HFF-Myc (cell line): ENCODE measurements around the gene LRIG1.

ENCODE experiments used
- DNase-seq: peaks from one replicate; pipeline ENCODE4 v3.0.0-alpha.2; 2011; ENCODE audit warnings: low read depth; ENCODE audit errors: extremely low read depth
- H3K4me3 ChIP-seq: replicated peaks from 2 replicates; pipeline ENCODE4 v1.5.1; 2011; ENCODE audit warnings: low read depth, mild to moderate bottlenecking, control low read depth, low read length
- CTCF ChIP-seq: IDR thresholded peaks from 2 replicates; pipeline ENCODE4 v1.5.1; 2012; ENCODE audit warnings: mild to moderate bottlenecking, low read depth, low read length, control low read depth; ENCODE audit errors: missing control alignments

The LRIG1 gene

GRCh38 chr3:66500576-66501482 lies at the start of gene LRIG1:
LRIG1 (minus strand) TSS chr3:66501022; CDS start chr3:66500407, 615 bp downstream.
- peak; percentile 85 for DNase-seq
- H3K4me3 ChIP-seq, result peak within 1 kb of the TSS; percentile 78
- TF ChIP-seq CTCF, result no peak

GRCh38 chr3:66544619-66545429 lies 44.0 kb upstream of the LRIG1 start:
- TF ChIP-seq CTCF, result no peak
- H3K4me3 ChIP-seq, result no peak overlapping the region
- no peak for DNase-seq

GRCh38 chr3:66542153-66542552 lies 41.3 kb upstream of the LRIG1 start:
- no peak for TF ChIP-seq CTCF
- H3K4me3 ChIP-seq, result no peak overlapping the region
- no peak for DNase-seq

- H3K4me3 ChIP-seq, result no peak overlapping the region
- no peak for TF ChIP-seq CTCF
- no peak for DNase-seq
Measured at GRCh38 chr3:66539466-66539989, 38.7 kb upstream of the LRIG1 start.

- no peak for DNase-seq
- TF ChIP-seq CTCF, result no peak
- no peak overlapping the region for H3K4me3 ChIP-seq
Measured at GRCh38 chr3:66538390-66538789, 37.6 kb upstream of the LRIG1 start.

- no peak overlapping the region for H3K4me3 ChIP-seq
- TF ChIP-seq CTCF, result no peak
- no peak for DNase-seq
Measured at GRCh38 chr3:66537735-66538134, 36.9 kb upstream of the LRIG1 start.
